ENCODE data around the gene EXTL2.

DNA sequence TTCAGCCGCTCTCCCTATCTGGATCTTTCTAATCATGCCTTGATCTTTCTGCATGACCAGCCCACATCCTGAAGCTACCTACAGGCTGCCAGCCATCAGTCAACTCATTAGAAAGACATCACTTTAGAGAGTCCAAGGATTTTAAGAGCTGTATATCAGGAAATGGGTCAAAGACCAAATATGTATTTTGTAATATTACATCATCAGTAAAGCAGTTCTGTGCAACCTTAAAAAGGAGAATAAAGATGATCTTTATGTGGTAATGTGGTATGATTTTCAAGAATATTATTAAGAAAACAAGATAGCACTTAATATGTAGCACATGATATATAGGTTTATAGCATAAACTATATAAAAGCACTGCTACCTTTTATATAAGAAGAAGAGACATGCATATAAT, 48.9 kb upstream of the EXTL2 start:
- TF ChIP-seq SP1 (IDR thresholded peaks at IDR 0.05; ENCODE audit: low read depth, low read length): no peak
- TF ChIP-seq POLR2AphosphoS5 (IDR thresholded peaks at IDR 0.05; ENCODE audit: low read length): no peak
- TF ChIP-seq SMAD1 (IDR thresholded peaks at IDR 0.05; ENCODE audit: low read depth, partially characterized antibody): no peak
- TF ChIP-seq, protein P1, sequence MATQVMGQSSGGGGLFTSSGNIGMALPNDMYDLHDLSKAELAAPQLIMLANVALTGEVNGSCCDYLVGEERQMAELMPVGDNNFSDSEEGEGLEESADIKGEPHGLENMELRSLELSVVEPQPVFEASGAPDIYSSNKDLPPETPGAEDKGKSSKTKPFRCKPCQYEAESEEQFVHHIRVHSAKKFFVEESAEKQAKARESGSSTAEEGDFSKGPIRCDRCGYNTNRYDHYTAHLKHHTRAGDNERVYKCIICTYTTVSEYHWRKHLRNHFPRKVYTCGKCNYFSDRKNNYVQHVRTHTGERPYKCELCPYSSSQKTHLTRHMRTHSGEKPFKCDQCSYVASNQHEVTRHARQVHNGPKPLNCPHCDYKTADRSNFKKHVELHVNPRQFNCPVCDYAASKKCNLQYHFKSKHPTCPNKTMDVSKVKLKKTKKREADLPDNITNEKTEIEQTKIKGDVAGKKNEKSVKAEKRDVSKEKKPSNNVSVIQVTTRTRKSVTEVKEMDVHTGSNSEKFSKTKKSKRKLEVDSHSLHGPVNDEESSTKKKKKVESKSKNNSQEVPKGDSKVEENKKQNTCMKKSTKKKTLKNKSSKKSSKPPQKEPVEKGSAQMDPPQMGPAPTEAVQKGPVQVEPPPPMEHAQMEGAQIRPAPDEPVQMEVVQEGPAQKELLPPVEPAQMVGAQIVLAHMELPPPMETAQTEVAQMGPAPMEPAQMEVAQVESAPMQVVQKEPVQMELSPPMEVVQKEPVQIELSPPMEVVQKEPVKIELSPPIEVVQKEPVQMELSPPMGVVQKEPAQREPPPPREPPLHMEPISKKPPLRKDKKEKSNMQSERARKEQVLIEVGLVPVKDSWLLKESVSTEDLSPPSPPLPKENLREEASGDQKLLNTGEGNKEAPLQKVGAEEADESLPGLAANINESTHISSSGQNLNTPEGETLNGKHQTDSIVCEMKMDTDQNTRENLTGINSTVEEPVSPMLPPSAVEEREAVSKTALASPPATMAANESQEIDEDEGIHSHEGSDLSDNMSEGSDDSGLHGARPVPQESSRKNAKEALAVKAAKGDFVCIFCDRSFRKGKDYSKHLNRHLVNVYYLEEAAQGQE (IDR thresholded peaks at IDR 0.05; ENCODE audit: low read depth, low read length): no peak
